ENCODE data around the gene C16orf54.

GRCh38 chr16:29734786-29735185 is 11.0 kb downstream of the C16orf54 start:
- TF ChIP-seq CTCF (IDR thresholded peaks at IDR 0.05; ENCODE audit: low read depth, low read length) (no peak), EZH2phosphoT487 (IDR thresholded peaks at IDR 0.05; ENCODE audit: low read depth) (no peak)

Measured in OCI-LY3 (cell line).